ENCODE data around the gene MYO5A. TPM values are rescaled to one million over a fixed set of nuclear protein-coding genes. Genes with fewer than 3 reads are reported as not detected.

Gene MYO5A
- 30.6 and 110 TPM in 2 replicates for total RNA-seq

DNA sequence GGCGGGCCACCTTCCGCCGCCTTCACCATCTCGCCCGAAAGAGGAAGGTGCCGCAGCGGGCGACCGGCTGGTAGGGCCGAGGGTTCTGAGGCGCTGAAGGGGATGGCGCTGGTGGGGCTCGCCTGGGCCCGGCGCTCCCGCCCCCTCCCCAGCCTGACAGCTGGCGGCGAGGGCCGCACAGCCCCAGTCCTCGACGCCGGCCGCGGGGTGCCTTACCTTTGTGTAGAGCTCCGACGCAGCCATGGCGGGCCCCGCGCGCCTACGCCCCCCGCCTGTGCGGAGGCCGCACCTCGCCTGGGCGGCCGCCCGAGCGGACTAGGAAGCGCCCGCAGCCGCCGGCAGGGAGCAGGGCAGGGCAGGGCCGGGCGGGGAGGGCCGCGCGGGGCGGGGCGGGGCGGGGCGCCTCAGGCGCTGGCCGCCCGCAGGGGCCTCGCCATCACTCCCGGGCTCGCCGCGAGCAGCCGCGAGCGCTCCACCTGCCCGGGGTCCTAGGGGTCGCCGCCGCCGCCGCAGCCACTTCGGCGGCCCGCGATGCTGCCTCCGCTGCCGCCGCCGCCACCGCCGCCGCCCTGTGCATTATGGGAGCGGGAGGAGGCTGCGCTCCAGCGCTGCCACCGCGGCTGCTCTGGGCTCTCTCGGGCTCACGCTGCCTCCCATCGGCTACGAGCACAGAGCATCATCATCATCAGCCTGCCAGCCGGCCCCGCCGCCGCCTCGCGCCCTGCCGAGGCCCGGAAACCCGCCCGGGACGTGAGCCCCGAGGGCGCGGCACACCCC, at the start of gene MYO5A:
TSS of gene MYO5A (minus strand) at position 317 of the 777 bp plus-strand sequence. CDS start at position 243, 74 bp downstream.

DNA sequence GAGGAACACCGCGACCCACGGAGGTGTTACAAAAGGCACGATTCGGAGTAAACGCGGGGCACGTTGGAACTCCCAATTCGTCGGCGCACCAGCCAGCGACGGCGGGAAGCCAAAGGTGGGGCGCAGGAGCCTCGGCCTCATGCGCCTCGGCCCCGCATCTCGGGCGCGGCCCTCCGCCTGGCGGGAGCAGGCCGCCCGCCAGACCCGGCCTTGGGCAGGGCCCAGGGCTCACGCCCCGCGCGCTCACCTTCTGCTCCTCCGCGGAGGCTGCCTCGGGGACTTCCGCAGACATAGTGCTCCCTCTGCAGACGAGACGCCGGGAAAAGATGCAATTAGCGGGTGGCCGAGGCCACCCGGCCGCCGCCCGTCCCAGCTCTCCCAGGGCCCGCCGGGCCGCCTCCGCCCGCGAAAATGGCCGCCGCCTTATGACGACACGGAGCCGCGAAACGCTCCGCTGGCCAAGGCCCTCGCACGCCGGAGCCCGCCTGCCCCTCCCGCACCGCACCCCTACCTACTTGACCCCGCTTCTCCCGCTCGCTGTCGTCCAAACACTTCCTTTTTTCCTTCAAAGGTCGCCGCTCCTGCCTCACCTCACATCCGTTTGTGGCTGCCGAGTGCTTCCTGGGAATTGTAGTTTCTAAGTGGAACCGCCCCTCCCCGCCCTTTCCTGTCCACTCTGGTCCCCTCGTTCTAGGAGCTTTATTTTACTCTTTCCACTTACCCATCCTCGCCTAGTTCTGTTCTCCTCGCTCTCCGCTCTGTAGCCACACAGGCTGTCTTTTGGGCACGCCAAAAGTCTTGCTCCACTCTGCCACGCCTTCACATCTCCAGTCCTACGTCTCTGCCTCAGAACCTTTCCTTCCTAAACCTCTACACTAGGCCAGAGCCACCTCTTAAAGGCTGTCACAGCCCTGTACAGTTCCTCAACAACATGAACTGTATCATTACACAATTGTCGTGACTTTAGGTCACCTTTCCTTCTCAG, 40.2 kb upstream of the MYO5A start, which contains the start of gene ARPP19:
TSS of gene ARPP19 (minus strand) at position 430 of the 985 bp plus-strand sequence. CDS start at position 292, 138 bp downstream.

DNA sequence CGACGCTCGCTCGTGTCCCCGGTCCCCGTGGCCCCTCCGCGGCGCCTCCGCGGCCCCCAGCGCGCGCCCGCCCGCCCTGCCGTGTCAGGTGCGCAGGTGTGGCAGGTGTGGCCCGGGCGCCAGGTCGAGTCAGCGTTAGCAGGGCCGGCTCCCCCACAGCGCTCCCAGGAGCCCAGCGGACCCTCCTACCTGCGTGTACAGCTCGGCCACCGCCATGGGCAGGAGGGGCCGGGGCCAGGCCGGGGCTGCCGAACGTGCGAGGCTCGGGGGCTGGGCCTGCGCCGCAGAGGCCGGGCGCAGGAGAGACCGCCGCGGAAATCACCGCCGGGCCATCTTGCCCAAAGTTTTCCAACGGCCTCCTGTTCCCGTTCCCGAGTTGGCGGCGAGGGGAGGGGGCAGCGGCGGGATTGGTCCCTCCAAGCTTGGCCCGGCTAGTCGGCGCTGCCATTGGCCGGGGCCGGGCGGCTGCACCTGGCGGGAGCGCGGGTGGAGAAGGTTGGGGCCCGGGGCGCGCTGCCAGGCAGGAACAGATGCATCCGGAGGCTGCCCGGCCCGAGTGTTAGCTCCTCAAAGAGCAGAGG, 233.2 kb downstream of the MYO5A start, which contains the start of gene MYO5C:
TSS of gene MYO5C (minus strand) at position 384 of the 581 bp plus-strand sequence. CDS start at position 216, 168 bp downstream.

Other genes starting within 250 kb of the MYO5A start
- gene MYO5C, start 233.1 kb downstream of the MYO5A start, total RNA-seq, result under 0.01 and 0.23 TPM in 2 replicates
- gene ARPP19, start 40.1 kb upstream of the MYO5A start, total RNA-seq, result 93.2 and 127 TPM in 2 replicates
- 17.2 and 22.4 TPM in 2 replicates for gene ATOSA, start 150.5 kb upstream of the MYO5A start, total RNA-seq

Measured in smooth muscle cell of the umbilical artery (primary cell).